ENCODE results near the gene MB21D2.

Gene MB21D2

DNA sequence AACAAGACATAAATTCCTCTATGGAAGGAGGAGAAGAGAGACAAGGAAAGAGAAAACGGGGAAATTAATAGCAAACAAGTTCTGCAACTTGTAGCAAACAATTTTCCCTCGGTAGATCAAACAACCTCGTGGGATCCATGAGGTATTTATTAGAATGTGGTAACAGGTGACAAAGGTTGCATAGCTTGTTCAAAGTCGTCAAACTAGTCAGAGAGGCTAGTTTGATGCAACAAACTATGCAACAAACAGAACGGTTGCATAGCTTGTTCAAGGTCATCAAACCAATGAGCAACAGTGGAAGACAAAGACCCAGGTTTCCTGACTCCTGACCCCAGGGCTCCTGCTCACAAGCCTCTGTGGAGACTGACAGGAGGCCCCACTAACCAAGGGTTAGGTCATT, 20.7 kb downstream of the MB21D2 start:
- no peak overlapping the region for H3K4me3 ChIP-seq
- H3K27ac ChIP-seq, result no peak overlapping the region

GRCh38 chr3:192896208-192896607, 21.4 kb downstream of the MB21D2 start:
- H3K27ac ChIP-seq, result no peak overlapping the region
- no peak overlapping the region for H3K4me3 ChIP-seq

DNA sequence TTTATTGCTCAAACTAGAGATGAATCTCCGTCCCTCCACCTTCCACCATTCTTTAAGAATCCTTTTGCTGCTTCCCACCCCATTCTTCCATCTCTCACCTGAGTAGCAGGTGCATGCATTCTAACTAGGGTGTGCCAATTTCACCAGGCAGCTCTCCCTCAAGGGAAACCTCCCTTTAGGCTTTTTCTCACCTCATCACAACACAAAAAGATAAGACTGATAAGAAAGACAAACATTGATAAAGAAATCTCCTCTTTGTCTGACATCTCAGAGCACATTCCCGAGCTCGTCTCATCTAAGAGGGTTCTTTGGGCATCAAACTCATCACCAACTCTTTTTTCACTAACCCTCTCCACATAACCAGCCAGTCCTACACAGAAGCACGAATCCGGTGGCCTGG, 23.0 kb downstream of the MB21D2 start:
- H3K4me3 ChIP-seq, result no peak overlapping the region
- H3K27ac ChIP-seq, result no peak overlapping the region

DNA sequence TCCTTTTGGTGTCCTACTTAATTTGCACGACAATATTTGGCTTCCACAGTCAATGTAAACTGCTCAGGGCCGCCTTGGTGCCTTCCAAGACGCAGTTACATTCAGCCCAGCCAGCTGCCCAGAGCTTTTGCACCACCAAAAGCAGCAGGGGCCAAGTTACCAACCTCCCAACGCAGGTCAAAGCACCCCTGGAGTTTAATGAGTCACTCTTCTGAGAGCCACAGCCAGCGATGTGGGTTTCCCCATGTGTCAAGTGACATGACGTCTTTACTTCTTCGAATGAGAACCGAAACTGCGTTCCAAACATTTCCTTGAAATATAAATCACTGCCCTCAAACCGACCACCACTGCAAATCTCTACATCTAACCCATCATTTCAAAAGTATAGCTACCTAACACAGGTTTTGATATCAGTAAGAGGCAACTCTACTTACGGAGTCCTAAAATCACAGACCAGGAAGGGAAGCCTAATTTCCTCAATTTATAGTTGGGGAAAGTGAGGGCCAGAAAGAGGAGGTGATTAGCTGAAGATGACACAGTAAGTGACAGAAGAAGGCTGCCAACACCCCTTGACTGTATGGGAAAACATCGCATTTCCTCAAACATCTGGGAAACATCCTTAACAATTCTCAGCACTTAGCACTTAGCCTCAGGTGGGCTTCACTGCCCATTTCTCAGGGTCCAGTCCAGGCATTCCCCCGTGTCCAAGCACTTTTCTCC, 24.5 kb downstream of the MB21D2 start:
- Histone ChIP-seq H3K27ac (peak overlapping the region in 17 of 21 experiments; percentile 2 to 67 (median 36)), H3K4me3 (no peak overlapping the region)

DNA sequence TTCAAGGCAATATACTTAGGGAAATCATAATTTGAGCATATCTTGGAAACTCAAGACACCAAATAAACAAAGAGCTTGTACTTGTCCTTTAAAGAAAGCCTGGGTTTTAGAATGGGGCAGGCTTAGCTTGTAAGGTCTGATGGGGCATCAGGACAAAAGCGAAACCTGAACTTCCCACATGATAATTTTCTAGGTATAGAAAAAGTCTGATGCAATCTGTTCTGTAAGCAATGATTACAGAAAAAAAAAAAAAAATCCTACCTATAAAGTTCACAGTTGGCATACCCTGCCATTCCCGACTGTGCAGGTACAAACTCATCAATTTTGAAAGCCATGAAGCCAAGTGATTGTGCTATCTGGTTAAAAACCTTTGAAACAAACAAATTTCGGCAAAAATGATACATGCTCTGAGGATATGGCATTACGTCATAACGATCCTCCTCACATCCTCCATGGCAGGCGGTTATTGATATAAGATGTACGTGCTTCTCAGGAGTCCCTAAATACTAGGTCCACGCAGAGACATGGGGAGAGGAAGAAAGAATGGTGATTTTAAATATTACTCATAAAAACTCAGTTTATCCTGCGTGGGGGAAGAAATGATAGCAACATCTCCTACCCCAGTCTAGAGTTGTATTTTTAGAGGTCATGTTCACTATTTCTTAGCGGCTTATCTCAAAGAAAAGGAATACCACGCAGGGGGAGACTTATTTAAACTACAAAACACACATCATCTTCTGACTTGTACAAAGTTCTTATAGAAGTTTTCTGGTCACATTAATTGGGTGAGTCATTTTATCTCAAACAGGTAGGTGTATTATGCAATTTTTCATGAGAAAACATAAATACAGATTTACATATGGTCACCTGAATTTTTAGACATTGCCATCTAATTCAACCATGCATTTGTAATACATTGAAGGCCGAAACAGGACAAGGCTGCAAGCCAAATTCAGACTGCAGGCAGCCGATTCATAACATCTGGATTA, 27.0 kb downstream of the MB21D2 start:
- H3K27ac ChIP-seq, result peak overlapping the region in 1 of 21 experiments; percentile 10
- H3K4me3 ChIP-seq, result no peak overlapping the region

DNA sequence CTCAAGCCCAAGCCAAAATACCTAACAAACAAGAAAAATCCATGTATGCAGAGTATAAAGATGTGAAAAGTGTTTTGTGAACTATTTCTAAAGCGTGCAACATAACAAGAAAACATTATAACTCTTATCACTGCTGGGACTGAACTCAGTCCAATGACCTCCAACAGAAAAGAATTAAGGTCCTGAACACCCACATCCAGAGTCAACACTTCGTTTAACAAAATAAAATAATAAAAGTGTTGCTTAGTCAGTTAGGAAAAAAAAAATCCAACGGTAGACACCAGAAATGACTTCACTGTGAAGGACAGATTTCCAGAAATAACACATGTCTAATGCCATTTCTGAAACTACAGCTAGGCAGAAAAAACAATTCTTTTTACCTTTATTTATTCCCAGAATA, 28.0 kb downstream of the MB21D2 start:
- H3K27ac ChIP-seq, result peak overlapping the region in 1 of 21 experiments; percentile 9
- no peak overlapping the region for H3K4me3 ChIP-seq

- Histone ChIP-seq H3K27ac (peak overlapping the region in 1 of 21 experiments; percentile 24), H3K4me3 (no peak overlapping the region)
These were observed 29.5 kb downstream of the MB21D2 start for GRCh38 chr3:192888190-192888589.

- H3K4me3 ChIP-seq, result no peak overlapping the region
- no peak overlapping the region for H3K27ac ChIP-seq
These were observed 30.0 kb downstream of the MB21D2 start for GRCh38 chr3:192887701-192888100.

GRCh38 chr3:192887047-192887446, 30.6 kb downstream of the MB21D2 start:
- H3K27ac ChIP-seq, result no peak overlapping the region

DNA sequence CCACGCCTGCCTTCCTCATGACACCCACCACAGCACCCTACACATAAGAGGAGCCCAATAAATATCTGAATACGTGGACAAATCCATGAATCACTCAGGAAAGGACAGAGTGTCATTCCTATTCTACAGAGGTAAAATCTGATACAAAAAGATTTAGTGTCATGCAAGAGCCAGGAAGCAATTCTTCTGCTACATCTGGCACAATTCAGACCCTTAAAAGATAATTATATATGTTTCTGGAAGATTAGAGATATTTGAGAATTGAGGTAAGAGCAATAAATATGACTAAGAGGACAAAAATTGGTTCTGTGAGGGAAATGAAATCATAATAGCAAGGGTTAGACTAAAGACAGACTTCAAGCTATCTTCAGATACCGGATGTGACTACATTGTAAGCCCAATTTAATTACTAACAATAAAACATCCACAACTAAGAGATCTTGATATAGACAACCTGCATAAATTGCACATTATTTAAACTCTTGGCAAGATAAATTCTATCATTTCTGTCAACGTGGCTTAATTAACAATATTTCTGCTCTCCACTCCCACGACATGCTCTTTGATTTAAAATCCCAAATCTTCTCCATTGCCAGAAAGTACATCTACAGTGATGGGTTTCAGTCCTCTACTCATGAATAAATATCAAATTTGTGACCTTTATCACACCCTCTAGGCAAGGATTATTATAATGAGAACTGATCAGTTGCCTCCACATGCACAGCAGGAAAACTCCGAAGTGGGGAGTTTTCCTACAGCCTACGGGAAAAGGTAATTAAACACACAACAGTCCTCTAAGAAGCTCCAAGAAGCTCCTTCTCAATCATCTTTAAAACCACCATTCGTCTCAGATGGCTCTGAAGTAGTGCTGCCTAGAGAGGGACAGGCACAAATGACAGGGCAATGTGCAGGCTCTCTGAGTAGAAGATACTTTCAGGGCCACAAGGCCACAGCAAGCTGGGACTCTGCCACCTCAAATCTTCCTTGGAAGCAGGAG, 32.6 kb downstream of the MB21D2 start:
- H3K27ac ChIP-seq, result no peak overlapping the region

More at GRCh38 chr3:192887047-192887446, 30.6 kb downstream of the MB21D2 start:
- peak overlapping the region in 1 of 7 experiments; percentile 2 for H3K4me3 ChIP-seq

DNA sequence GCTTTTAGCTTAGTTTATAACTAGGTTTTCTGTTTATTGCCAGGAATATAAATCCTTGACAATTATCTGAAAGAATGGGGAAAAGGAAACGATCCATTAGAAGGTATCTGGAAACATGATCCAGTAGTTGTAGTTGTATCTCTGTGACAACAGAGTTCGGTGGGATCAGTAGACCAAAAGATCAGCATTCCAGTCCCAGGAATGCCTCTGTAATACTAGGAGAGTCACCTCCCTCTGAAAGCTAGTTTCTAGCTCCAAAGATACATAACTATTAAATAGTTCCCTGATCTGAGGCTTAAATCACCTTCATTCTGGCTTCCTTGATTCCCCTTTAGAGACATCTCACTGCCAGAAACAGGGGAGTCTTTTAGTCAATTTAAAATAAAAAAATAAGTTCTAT, 34.1 kb downstream of the MB21D2 start:
- Histone ChIP-seq H3K4me3 (no peak overlapping the region), H3K27ac (no peak overlapping the region)

More for the DNA sequence above, 32.6 kb downstream of the MB21D2 start:
- no peak overlapping the region for H3K4me3 ChIP-seq

GRCh38 chr3:192881159-192881786, 36.4 kb downstream of the MB21D2 start:
- H3K27ac ChIP-seq, result no peak overlapping the region
- no peak overlapping the region for H3K4me3 ChIP-seq

GRCh38 chr3:192880313-192880712, 37.3 kb downstream of the MB21D2 start:
- no peak overlapping the region for H3K4me3 ChIP-seq
- H3K27ac ChIP-seq, result no peak overlapping the region

DNA sequence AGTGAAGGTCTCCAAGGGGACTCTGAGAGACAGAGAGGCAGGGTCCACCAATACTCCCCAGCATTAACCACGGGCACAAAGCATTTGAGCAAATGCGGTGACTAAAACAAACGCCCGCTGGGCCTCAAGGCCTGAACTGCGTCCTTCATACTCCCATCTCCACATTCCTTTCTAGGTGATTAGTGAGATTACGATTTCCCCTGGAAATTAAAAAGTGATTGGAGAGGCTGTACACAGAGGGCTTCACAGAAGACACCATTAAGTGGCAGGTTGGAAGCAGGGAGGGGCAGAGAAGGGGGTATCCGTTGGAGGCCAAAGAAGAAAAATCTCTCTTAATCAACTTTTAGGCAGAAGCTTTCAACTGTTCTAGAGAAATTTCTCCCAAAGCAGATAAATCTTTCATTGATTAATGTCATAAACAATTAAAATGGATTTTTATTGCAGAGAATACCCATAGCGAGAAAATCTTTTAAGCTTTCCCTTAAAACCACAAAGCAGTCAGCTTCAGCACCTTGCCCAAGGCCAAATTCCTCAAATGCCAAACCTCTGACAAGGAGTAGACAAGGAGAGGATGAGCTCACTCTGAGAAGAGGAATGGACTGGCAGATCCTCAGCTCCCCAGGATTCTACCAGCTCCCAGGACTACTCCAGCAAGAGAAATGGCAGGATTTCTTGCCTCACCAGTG, 38.2 kb downstream of the MB21D2 start:
- H3K27ac ChIP-seq, result no peak overlapping the region

GRCh38 chr3:192875971-192876565, 41.6 kb downstream of the MB21D2 start:
- Histone ChIP-seq H3K4me3 (no peak overlapping the region), H3K27ac (no peak overlapping the region)

More for the DNA sequence above, 38.2 kb downstream of the MB21D2 start:
- H3K4me3 ChIP-seq, result no peak overlapping the region

GRCh38 chr3:192870822-192871221, 46.8 kb downstream of the MB21D2 start:
- Histone ChIP-seq H3K4me3 (no peak overlapping the region), H3K27ac (no peak overlapping the region)

- Histone ChIP-seq H3K4me3 (no peak overlapping the region), H3K27ac (no peak overlapping the region)
These were observed 48.3 kb downstream of the MB21D2 start for GRCh38 chr3:192869131-192870031.
